Left kidney (tissue), 2 donors: Measurements from ENCODE around the gene PHYH. TPM values are rescaled to one million over a fixed set of nuclear protein-coding genes. Genes with fewer than 3 reads are reported as not detected.
"Not testable (repeated sequence)": the region's sequence is repeated elsewhere in the genome, so short reads cannot be mapped to it uniquely, and the experiment has no call there.

Experiments used
- DNase-seq: peaks from one replicate; pipeline ENCODE4 v3.0.0-alpha.2; 2013
- polyA plus RNA-seq: library from polyadenylated mRNA; unstranded; fragments of 120-200 nt; gene quantifications from one replicate; pipeline ENCODE4 v1.2.1, GENCODE V29; 2013; ENCODE audit not compliant: insufficient read length

Gene PHYH
- polyA plus RNA-seq, 1 donor, result 26.4 TPM

GRCh38 chr10:13327534-13327933, 27.7 kb upstream of the PHYH start:
- DNase-seq, result no peak

- DNase-seq, result no peak
Observed at GRCh38 chr10:13322615-13323148, 22.8 kb upstream of the PHYH start.

- DNase-seq, result no peak
Observed at GRCh38 chr10:13321576-13321975, 21.7 kb upstream of the PHYH start.

GRCh38 chr10:13319166-13319565, 19.3 kb upstream of the PHYH start:
- DNase-seq, result no peak

GRCh38 chr10:13317474-13317873, 17.6 kb upstream of the PHYH start:
- DNase-seq, result no peak

GRCh38 chr10:13316635-13317311, 16.9 kb upstream of the PHYH start:
- DNase-seq, result no peak

GRCh38 chr10:13315361-13315760, 15.5 kb upstream of the PHYH start:
- no peak for DNase-seq

- no peak for DNase-seq
Observed at GRCh38 chr10:13311177-13311575, 11.3 kb upstream of the PHYH start.

GRCh38 chr10:13310518-13311176, 10.8 kb upstream of the PHYH start:
- DNase-seq, result no peak

GRCh38 chr10:13309792-13310191, 9.9 kb upstream of the PHYH start:
- DNase-seq, result no peak

- no peak for DNase-seq
Observed at GRCh38 chr10:13308096-13308495, 8.2 kb upstream of the PHYH start.

- DNase-seq, result no peak
Observed at GRCh38 chr10:13306103-13306502, 6.2 kb upstream of the PHYH start.

GRCh38 chr10:13302821-13303555, 3.1 kb upstream of the PHYH start:
- no peak for DNase-seq

- DNase-seq, result no peak
Observed at GRCh38 chr10:13298748-13299436, 972 bp downstream of the PHYH start.

GRCh38 chr10:13296476-13296875, 3.4 kb downstream of the PHYH start:
- DNase-seq, result no peak

GRCh38 chr10:13294784-13295183, 5.1 kb downstream of the PHYH start:
- DNase-seq, result no peak

- no peak for DNase-seq
Observed at GRCh38 chr10:13291821-13292773, 7.8 kb downstream of the PHYH start.

- no peak for DNase-seq
Observed at GRCh38 chr10:13291061-13291460, 8.8 kb downstream of the PHYH start.

- no peak for DNase-seq
Observed at GRCh38 chr10:13284050-13284449, 15.8 kb downstream of the PHYH start.

- not testable (repeated sequence) for DNase-seq
Observed at GRCh38 chr10:13282348-13282747, 17.5 kb downstream of the PHYH start.

- no peak for DNase-seq
Observed at GRCh38 chr10:13276749-13277365, 23.0 kb downstream of the PHYH start.
